ENCODE results near the gene PCDHB12.
"Not testable (repeated sequence)": the region's sequence is repeated elsewhere in the genome, so short reads cannot be mapped to it uniquely, and the experiment has no call there.

The PCDHB12 gene

GRCh38 chr5:141192110-141192725 lies 16.3 kb upstream of the PCDHB12 start, which contains the start of gene PCDHB10:
TSS of gene PCDHB10 (plus strand) at chr5:141192353. CDS start at chr5:141192553, 200 bp downstream.
- no peak for TF ChIP-seq ZNF274 (IDR thresholded peaks at IDR 0.05; ENCODE audit: low read depth, low read length)
- H3K4me3 ChIP-seq (ENCODE audit: low read length): no peak within 1 kb of the TSS

DNA sequence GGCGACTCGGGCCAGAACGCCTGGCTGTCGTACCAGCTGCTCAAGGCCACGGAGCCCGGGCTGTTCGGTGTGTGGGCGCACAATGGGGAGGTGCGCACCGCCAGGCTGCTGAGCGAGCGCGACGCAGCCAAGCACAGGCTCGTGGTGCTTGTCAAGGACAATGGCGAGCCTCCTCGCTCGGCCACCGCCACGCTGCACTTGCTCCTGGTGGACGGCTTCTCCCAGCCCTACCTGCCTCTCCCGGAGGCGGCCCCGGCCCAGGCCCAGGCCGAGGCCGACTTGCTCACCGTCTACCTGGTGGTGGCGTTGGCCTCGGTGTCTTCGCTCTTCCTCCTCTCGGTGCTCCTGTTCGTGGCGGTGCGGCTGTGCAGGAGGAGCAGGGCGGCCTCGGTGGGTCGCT lies 14.2 kb upstream of the PCDHB12 start:
- H3K4me3 ChIP-seq (ENCODE audit: low read length): not testable (repeated sequence)

GRCh38 chr5:141196363-141196762 lies 12.2 kb upstream of the PCDHB12 start:
- no peak overlapping the region for H3K4me3 ChIP-seq (ENCODE audit: low read length)
- no peak for TF ChIP-seq ZNF274 (IDR thresholded peaks at IDR 0.05; ENCODE audit: low read depth, low read length)

- no peak within 1 kb of the TSS for H3K4me3 ChIP-seq (ENCODE audit: low read length)
- TF ChIP-seq ZNF274 (IDR thresholded peaks at IDR 0.05; ENCODE audit: low read depth, low read length): no peak
Measured at GRCh38 chr5:141199359-141200235, 8.9 kb upstream of the PCDHB12 start, which contains the start of gene PCDHB11. TSS of gene PCDHB11 (plus strand) at chr5:141199627. CDS start at chr5:141199775, 148 bp downstream.

GRCh38 chr5:141201126-141201525 lies 7.4 kb upstream of the PCDHB12 start:
- not testable (repeated sequence) for H3K4me3 ChIP-seq (ENCODE audit: low read length)

DNA sequence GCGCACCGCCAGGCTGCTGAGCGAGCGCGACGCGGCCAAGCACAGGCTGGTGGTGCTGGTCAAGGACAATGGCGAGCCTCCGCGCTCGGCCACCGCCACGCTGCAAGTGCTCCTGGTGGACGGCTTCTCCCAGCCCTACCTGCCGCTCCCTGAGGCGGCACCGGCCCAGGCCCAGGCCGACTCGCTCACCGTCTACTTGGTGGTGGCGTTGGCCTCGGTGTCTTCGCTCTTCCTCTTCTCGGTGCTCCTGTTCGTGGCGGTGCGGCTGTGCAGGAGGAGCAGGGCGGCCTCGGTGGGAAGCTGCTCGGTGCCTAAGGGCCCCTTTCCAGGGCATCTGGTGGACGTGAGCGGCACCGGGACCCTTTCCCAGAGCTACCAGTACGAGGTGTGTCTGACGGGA lies 6.9 kb upstream of the PCDHB12 start:
- not testable (repeated sequence) for H3K4me3 ChIP-seq (ENCODE audit: low read length)

DNA sequence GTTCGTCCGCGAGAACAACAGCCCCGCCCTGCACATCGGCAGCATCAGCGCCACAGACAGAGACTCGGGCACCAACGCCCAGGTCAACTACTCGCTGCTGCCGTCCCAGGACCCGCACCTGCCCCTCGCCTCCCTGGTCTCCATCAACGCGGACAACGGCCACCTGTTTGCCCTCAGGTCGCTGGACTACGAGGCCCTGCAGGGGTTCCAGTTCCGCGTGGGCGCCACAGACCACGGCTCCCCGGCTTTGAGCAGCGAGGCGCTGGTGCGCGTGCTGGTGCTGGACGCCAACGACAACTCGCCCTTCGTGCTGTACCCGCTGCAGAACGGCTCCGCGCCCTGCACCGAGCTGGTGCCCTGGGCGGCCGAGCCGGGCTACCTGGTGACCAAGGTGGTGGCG lies 1.8 kb downstream of the PCDHB12 start:
- not testable (repeated sequence) for H3K4me3 ChIP-seq (ENCODE audit: low read length)

- not testable (repeated sequence) for H3K4me3 ChIP-seq (ENCODE audit: low read length)
Measured at GRCh38 chr5:141210849-141211248, 2.3 kb downstream of the PCDHB12 start.

DNA sequence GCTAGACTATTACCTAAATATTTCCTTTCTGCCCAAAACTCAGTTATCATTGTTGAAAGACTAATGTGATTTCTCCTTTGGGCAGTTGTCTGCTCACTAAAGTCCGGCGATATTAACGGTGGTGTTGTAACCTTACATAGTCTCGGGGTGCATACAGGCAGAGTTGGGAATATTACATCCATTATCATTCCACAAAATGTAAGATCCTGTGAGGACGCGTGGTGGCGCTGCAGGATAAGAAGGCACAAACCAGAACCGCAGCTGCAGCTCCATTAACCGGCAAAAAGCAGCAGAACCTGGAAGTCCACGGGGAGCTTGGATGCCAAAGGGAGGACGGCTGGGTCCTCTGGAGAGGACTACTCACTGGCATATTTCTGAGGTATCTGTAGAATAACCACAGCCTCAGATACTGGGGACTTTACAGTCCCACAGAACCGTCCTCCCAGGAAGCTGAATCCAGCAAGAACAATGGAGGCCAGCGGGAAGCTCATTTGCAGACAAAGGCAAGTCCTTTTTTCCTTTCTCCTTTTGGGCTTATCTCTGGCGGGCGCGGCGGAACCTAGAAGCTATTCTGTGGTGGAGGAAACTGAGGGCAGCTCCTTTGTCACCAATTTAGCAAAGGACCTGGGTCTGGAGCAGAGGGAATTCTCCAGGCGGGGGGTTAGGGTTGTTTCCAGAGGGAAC lies 5.3 kb downstream of the PCDHB12 start, which contains the start of gene PCDHB13:
Gene PCDHB13 (plus strand): TSS at position 264 of the 684 bp plus-strand sequence. CDS start 205 bp downstream, at position 469.
- H3K4me3 ChIP-seq (ENCODE audit: low read length): not testable (repeated sequence)

DNA sequence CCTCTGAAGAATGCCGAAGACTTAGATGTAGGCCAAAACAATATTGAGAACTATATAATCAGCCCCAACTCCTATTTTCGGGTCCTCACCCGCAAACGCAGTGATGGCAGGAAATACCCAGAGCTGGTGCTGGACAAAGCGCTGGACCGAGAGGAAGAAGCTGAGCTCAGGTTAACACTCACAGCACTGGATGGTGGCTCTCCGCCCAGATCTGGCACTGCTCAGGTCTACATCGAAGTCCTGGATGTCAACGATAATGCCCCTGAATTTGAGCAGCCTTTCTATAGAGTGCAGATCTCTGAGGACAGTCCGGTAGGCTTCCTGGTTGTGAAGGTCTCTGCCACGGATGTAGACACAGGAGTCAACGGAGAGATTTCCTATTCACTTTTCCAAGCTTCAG lies 6.1 kb downstream of the PCDHB12 start:
- H3K4me3 ChIP-seq (ENCODE audit: low read length): not testable (repeated sequence)

DNA sequence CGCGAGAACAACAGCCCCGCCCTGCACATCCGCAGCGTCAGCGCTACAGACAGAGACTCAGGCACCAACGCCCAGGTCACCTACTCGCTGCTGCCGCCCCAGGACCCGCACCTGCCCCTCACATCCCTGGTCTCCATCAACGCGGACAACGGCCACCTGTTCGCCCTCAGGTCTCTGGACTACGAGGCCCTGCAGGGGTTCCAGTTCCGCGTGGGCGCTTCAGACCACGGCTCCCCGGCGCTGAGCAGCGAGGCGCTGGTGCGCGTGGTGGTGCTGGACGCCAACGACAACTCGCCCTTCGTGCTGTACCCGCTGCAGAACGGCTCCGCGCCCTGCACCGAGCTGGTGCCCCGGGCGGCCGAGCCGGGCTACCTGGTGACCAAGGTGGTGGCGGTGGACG lies 7.0 kb downstream of the PCDHB12 start:
- H3K4me3 ChIP-seq (ENCODE audit: low read length): not testable (repeated sequence)

DNA sequence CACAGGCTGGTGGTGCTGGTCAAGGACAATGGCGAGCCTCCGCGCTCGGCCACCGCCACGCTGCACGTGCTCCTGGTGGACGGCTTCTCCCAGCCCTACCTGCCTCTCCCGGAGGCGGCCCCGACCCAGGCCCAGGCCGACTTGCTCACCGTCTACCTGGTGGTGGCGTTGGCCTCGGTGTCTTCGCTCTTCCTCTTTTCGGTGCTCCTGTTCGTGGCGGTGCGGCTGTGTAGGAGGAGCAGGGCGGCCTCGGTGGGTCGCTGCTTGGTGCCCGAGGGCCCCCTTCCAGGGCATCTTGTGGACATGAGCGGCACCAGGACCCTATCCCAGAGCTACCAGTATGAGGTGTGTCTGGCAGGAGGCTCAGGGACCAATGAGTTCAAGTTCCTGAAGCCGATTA lies 7.5 kb downstream of the PCDHB12 start:
- H3K4me3 ChIP-seq (ENCODE audit: low read length): not testable (repeated sequence)

- TF ChIP-seq ZNF274 (IDR thresholded peaks at IDR 0.05; ENCODE audit: low read depth, low read length): no peak
- no peak within 1 kb of the TSS for H3K4me3 ChIP-seq (ENCODE audit: low read length)
Measured at GRCh38 chr5:141223112-141223783, 14.7 kb downstream of the PCDHB12 start, which contains the start of gene PCDHB14. TSS of gene PCDHB14 (plus strand) at chr5:141223343. CDS start at chr5:141223506, 163 bp downstream.

- H3K4me3 ChIP-seq (ENCODE audit: low read length): not testable (repeated sequence)
Measured at GRCh38 chr5:141224844-141225243, 16.3 kb downstream of the PCDHB12 start.

DNA sequence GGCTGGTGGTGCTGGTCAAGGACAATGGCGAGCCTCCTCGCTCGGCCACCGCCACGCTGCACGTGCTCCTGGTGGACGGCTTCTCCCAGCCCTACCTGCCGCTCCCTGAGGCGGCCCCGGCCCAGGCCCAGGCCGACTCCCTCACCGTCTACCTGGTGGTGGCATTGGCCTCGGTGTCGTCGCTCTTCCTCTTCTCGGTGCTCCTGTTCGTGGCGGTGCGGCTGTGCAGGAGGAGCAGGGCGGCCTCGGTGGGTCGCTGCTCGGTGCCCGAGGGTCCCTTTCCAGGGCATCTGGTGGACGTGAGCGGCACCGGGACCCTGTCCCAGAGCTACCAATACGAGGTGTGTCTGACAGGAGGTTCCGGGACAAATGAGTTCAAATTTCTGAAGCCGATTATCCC lies 16.9 kb downstream of the PCDHB12 start:
- H3K4me3 ChIP-seq (ENCODE audit: low read length): not testable (repeated sequence)

Measured in GM08714 (cell line).